ENCODE measurements around the gene ZNF644. TPM values are rescaled to one million over a fixed set of nuclear protein-coding genes. Genes with fewer than 3 reads are reported as not detected.
"Not testable (repeated sequence)": the region's sequence is repeated elsewhere in the genome, so short reads cannot be mapped to it uniquely, and the experiment has no call there.

ZNF644 gene
- total and polyA plus RNA-seq, 2 donors (not counting 1 experiment from before 2014, with no cell fraction given) = 9.6 to 124 TPM

DNA sequence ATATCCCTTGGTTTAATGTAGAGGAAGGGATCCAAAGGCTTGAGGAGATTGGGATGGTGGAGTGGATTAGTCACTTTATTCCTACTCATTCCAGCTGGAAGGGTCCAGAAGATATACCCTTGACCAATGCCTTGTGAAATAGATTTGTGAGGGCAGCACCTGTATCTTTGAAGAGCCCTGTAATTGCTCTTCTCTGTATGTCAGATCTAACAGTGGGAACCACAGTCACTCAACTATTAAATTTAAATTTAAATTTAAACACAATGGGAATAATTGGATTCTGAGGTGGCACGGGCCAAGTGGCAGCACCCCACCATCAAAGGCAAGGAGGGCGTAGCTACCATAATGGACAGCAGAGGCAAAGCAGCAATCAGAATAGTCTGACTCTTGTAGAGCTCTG lies 20.5 kb upstream of the ZNF644 start:
- DNase-seq; H3K36me3 ChIP-seq (replicated peaks in 1 of 2; ENCODE audit: control extremely low read depth in 1 of 2, control insufficient read depth in 1 of 2, extremely low read depth in 1 of 2, insufficient read depth in 2 of 2, low read length in 1 of 2); H3K9ac ChIP-seq (ENCODE audit: low read length); H3K4me2 ChIP-seq (replicated peaks; ENCODE audit: low read depth, low read length, poor library complexity, severe bottlenecking); POLR2A ChIA-PET; H3K4me3 ChIP-seq (ENCODE audit: control extremely low read depth in 1 of 5, extremely low read depth in 1 of 5, insufficient read depth in 1 of 5, low read depth in 2 of 5, low read length in 4 of 5); H3K27me3 Mint-ChIP-seq; ATAC-seq (ENCODE audit: low read depth); H3K4me1 ChIP-seq (ENCODE audit: control insufficient read depth in 2 of 2, insufficient read depth in 2 of 2, low read length in 2 of 2); H4K20me1 ChIP-seq (ENCODE audit: control insufficient read depth, insufficient read depth, low read length, poor library complexity, severe bottlenecking); H3K27ac ChIP-seq (ENCODE audit: low read length in 2 of 2); H3K27ac Mint-ChIP-seq; H3K79me2 ChIP-seq (ENCODE audit: control insufficient read depth, insufficient read depth, low read length); H3K4me3 Mint-ChIP-seq; CTCF ChIA-PET; H3K9me3 Mint-ChIP-seq (ENCODE audit: insufficient read depth); intact Hi-C loops (cut with micrococcal nuclease); H3K27me3 ChIP-seq (replicated peaks in 1 of 4; ENCODE audit: control extremely low read depth in 1 of 4, control insufficient read depth in 3 of 4, insufficient read depth in 4 of 4, low read length in 3 of 4); H3K4me1 Mint-ChIP-seq; H2AFZ ChIP-seq (ENCODE audit: insufficient read depth, low read depth, low read length, poor library complexity, severe bottlenecking): not testable (repeated sequence)
- WGBS (ENCODE audit: insufficient coverage) = 89% methylated on average over 1 of the region's 2 CpGs
- H3K9me3 ChIP-seq (ENCODE audit: control extremely low read depth in 1 of 3, control insufficient read depth in 2 of 3, insufficient read depth in 1 of 3, low read length in 2 of 3) = peaks cover 2 to 18% (median 6%) of the 10 kb centered on the region in 3 donors

DNA sequence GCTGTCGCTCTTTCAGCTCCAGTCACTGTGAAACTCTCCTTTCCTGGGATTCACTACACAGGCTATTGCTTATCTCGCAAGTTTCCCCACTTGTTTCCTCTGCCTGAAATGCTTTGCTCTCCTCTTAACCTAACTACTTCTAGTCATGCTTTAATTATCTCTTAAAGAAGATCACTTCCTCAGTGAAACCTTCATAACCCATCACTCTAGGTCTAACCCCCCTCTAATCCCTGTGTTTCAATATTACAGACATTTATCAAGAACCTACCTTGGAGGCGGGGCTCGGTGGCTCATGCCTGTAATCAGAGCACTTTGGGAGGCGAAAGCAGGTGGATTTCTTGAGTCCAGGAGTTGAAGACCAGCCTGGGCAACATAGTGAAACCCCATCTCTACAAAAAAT lies 16.7 kb upstream of the ZNF644 start:
- Histone ChIP-seq H3K36me3 (replicated peaks in 1 of 2; ENCODE audit: control extremely low read depth in 1 of 2, control insufficient read depth in 1 of 2, extremely low read depth in 1 of 2, insufficient read depth in 2 of 2, low read length in 1 of 2) (no peaks in the 10 kb centered on the region), H3K4me3 (ENCODE audit: control extremely low read depth in 1 of 5, extremely low read depth in 1 of 5, insufficient read depth in 1 of 5, low read depth in 2 of 5, low read length in 4 of 5) (no peak overlapping the region), H3K4me1 (ENCODE audit: control insufficient read depth in 2 of 2, insufficient read depth in 2 of 2, low read length in 2 of 2) (no peaks in the 10 kb centered on the region), H3K4me2 (replicated peaks; ENCODE audit: low read depth, low read length, poor library complexity, severe bottlenecking) (no peak overlapping the region), H3K9ac (ENCODE audit: low read length) (no peak overlapping the region), H2AFZ (ENCODE audit: insufficient read depth, low read depth, low read length, poor library complexity, severe bottlenecking) (no peak overlapping the region), H3K27ac (ENCODE audit: low read length in 2 of 2) (no peak overlapping the region), H3K79me2 (ENCODE audit: control insufficient read depth, insufficient read depth, low read length) (no peaks in the 10 kb centered on the region), H3K27me3 (replicated peaks in 1 of 4; ENCODE audit: control extremely low read depth in 1 of 4, control insufficient read depth in 3 of 4, insufficient read depth in 4 of 4, low read length in 3 of 4) (no peaks in the 10 kb centered on the region), H3K9me3 (ENCODE audit: control extremely low read depth in 1 of 3, control insufficient read depth in 2 of 3, insufficient read depth in 1 of 3, low read length in 2 of 3) (peaks cover 2 to 18% (median 6%) of the 10 kb centered on the region in 3 donors), H4K20me1 (ENCODE audit: control insufficient read depth, insufficient read depth, low read length, poor library complexity, severe bottlenecking) (no peaks in the 10 kb centered on the region)
- no peaks in the 10 kb centered on the region for H3K4me1 Mint-ChIP-seq
- H3K9me3 Mint-ChIP-seq (ENCODE audit: insufficient read depth) = no peaks in the 10 kb centered on the region
- ChIA-PET CTCF (no interaction called here), POLR2A (no interaction called here)
- H3K4me3 Mint-ChIP-seq = no peak overlapping the region
- intact Hi-C loops (cut with micrococcal nuclease) = no loop called here
- ATAC-seq (ENCODE audit: low read depth) (no peak), DNase-seq (no peak)
- H3K27ac Mint-ChIP-seq = no peak overlapping the region
- 89% methylated on average over 2 of the region's 5 CpGs for WGBS (ENCODE audit: insufficient coverage)
- H3K27me3 Mint-ChIP-seq = no peaks in the 10 kb centered on the region
- no peak for TF ChIP-seq EZH2 (IDR thresholded peaks at IDR 0.05; ENCODE audit: borderline replicate concordance, insufficient read depth, low read depth, low read length, poor library complexity, severe bottlenecking)
- TF ChIP-seq, protein P1, sequence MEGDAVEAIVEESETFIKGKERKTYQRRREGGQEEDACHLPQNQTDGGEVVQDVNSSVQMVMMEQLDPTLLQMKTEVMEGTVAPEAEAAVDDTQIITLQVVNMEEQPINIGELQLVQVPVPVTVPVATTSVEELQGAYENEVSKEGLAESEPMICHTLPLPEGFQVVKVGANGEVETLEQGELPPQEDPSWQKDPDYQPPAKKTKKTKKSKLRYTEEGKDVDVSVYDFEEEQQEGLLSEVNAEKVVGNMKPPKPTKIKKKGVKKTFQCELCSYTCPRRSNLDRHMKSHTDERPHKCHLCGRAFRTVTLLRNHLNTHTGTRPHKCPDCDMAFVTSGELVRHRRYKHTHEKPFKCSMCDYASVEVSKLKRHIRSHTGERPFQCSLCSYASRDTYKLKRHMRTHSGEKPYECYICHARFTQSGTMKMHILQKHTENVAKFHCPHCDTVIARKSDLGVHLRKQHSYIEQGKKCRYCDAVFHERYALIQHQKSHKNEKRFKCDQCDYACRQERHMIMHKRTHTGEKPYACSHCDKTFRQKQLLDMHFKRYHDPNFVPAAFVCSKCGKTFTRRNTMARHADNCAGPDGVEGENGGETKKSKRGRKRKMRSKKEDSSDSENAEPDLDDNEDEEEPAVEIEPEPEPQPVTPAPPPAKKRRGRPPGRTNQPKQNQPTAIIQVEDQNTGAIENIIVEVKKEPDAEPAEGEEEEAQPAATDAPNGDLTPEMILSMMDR (IDR thresholded peaks at IDR 0.05) = no peak
